Stimulated activated naive CD8-positive, alpha-beta T cell treated with anti-CD3 and anti-CD28 coated beads, Interleukin-15, Interleukin-2, amounts not matched to agents 100 U/mL and 50 U/mL, for 24 hours (primary cell): ENCODE data around the gene SIGLEC1.
A peak's percentile ranks its signal among the peaks of the same experiment; 100 is the strongest.

Experiments used
- ATAC-seq: fragments of 150-1000 bp; cut with Tn5 transposase; one replicate; pipeline ENCODE4 v1.10.0; 2021
- DNase-seq: peaks from one replicate; pipeline ENCODE4 v3.0.0; 2021

The SIGLEC1 gene

GRCh38 chr20:3744806-3745685, 32.6 kb upstream of the SIGLEC1 start:
- DNase-seq (peak; percentile 76), ATAC-seq (peak; percentile 48)

- no peak for ATAC-seq
- no peak for DNase-seq
Measured at GRCh38 chr20:3744037-3744436, 31.6 kb upstream of the SIGLEC1 start.

DNA sequence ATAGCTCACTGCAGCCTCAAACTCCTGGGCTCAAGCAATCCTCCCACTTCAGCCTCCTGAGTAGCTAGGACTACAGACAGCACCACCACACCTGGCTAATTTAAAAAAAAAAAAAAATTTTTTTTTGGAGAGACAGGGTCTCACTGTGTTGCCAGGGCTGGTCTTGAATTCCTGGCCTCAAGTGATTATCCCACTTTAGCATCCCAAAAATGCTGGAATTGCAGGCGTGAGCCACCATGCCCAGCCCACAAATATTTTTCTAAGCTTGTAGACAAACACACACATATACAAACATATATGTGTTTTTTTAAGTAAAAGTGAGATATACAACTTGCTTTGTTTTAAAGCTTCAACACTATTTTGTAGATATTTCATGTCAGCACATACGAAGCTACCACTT, 30.9 kb upstream of the SIGLEC1 start:
- ATAC-seq (no peak), DNase-seq (no peak)

DNA sequence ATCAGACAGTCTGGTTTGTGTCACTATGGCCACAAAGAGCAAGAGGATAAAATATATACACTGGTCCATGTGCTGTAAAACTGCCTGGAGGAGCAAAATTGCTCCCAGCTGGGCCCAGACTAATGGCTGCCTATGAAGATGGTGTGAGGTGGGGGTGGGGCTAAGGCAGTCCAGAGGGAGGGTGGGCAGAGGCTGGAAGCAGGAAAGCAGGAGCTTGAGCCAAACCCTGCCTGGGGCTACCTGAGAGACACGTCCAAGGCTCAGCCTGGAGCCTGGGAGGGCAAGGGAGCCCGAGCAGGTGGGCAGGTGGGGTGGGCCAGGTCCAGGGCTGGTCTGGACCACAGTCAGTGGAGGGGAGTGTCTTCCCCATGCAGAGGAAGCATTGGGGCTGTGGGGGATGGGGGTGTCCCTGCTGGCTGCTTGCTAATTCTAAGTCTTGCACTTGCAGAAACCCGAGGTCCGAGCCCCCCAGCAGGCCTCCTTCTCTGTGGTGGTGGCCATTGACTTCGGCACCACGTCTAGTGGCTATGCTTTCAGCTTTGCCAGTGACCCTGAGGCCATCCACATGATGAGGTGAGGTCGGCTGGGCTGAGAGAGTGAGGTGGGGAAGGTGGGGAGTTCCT, 29.5 kb upstream of the SIGLEC1 start:
- ATAC-seq (no peak), DNase-seq (no peak)

DNA sequence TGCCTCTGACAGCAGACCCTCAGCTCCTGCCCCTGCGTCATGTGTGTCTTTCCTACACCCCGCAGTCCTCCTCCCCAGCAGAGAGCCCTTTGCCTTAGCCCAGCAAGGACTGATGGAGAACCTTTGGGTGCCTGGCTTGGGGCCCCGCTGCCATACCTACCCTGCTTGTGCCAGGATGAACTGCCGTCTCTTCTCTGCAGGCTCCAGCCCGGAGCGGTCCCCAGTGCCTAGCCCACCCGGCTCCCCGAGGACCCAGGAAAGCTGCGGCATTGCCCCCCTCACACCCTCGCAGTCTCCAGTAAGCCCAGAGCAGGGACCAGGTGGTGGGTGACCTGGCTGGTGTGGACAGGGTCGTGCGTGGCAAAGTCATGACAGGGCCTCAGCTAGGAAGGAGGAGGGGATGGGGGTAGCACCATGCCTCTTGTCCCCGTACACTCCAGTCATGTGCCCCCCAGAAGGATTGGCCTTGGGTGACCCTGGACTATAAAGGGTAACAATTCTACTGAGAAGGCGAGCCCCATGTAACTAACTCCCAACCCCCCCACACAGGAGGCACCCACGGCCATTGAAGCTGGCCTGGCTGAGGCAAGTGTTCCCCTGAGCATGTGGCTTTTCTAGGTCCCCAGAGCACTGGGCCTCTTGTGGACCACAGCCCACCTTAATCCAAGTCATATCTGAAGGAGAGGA, 28.4 kb upstream of the SIGLEC1 start:
- no peak for DNase-seq
- no peak for ATAC-seq

DNA sequence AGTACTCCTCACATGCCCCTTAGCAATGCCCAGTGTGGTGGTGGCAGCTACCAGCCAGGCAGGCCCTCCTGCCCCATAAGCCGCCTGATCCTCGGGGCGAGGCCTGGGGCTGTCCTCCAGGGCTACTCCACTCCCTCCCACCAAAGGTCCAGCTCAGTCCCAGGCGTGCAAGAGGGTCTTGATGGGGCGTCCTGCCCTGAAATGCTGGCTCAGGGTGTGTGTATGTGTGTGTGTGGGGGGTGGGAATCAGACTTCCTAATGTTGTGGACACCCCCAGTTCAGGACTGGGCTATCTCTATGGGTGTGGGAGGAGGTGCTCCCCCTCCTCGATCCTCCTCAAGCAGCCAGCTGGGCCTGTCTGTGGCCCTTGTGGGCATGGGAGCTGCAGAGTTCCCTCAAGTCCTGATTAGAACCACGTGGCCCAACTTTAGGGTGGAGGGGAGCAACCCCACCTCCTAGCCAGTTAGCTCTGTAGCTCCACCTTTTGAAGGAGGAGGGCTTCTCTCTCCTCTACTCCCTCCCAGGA, 27.6 kb upstream of the SIGLEC1 start:
- no peak for DNase-seq
- ATAC-seq: no peak

GRCh38 chr20:3739054-3739925, 26.9 kb upstream of the SIGLEC1 start:
- DNase-seq (no peak), ATAC-seq (no peak)

DNA sequence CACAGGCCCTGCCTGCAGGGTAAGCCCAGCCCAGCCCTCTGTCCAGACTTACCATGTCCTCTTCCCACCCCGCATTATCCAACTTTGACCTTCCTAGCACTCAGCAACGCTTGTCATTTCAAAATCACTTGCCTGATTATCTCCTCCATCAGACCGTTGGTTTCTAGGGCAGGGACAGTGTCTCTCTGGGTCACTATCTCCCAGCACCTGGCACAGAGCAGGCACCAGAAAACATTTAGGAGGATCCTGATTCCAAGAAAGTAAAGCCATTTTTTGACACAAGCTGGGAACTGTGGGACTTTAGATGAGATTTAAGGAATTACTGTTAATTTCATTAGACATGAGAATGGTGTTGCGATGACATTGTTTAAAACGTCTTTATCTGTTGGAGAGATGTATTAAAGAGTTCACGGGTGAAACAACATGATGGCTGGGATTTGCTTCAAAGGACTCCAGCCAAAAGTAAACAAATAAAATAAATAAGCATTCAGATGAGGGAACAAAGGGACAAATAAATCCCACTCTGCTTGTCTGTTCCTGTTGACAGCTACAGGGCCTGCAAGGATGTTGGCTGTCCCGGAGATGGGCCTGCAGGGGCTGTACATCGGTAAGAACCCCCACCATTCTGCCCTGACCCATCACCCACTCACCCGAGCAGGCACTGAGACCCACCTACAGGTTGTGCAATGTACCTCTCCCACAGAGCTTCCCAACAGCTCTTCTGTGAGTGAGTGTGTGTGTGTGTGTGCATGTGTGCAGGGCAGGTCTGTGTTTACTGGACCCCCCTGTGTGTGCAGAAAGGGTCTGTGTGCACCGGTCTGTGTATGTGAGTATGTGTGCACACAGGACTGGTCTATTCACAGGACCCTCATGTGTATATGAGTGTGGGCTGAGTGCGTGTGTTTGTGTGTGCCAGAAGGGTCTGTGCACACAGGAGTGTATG, 26.0 kb upstream of the SIGLEC1 start:
- ATAC-seq (no peak), DNase-seq (no peak)

GRCh38 chr20:3735768-3736167, 23.4 kb upstream of the SIGLEC1 start:
- ATAC-seq: no peak
- DNase-seq: no peak

DNA sequence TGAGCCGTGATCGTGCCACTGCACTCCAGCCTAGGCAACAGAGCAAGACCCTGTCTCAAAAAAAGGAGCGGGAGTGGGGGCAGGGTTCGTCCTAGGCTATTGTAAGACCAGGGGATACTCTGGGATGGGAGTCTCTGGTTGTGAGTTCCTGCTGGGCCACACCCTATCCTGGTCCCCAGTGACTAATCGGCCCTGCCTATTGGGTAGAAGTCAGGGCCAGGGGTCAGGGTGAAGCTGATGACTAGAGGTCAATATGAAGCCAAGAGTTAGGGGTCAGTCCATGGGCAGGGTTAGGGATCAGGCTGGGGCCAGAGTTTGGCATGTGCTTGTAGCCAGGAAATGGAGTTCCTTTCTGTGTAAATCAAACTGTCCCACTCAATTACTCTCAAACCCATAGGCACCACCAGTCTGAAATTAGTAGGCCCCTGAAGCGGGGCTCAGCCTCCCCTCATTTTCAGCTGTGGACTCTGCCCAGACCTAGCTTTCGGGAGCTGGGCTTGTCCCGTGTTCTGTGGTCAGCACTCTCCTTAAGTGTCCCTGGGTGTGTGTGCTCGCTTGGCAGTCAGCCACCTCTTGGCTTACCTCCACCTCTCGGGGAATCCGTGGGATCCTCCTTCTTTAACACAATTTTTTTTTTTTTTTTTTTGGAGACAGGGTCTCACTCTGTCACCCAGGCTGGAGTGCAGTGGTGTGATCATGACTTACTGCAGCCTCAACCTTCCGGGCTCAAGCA, 21.9 kb upstream of the SIGLEC1 start:
- DNase-seq (no peak), ATAC-seq (no peak)

GRCh38 chr20:3733119-3733995, 21.0 kb upstream of the SIGLEC1 start:
- no peak for DNase-seq

GRCh38 chr20:3732327-3733118, 20.1 kb upstream of the SIGLEC1 start, which contains the start of gene HSPA12B:
Gene HSPA12B, plus strand, starts transcription at chr20:3732685. Its CDS starts 5,990 bp downstream, at chr20:3738675.
- DNase-seq (no peak), ATAC-seq (no peak)

More at GRCh38 chr20:3733119-3733995, 21.0 kb upstream of the SIGLEC1 start:
- ATAC-seq: no peak

DNA sequence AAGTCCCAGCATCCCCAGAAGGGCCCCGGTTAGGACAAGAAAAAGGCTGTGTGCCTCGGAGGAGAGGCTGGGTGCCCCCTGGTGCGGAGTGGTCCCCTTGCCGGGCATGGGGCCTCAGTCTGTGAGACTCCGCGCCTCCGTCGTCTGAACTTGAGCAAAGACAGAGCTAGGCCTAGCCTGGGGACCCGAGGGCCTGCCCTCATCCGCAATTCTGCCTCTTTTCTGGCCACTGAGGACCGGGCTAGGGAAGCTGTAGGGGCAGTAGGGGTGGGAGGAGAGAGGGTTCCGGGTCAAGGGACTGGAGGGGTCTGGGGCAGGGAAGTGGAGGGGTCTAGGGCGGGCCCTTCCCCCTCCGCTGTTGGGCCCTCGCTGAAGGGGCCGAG, 19.5 kb upstream of the SIGLEC1 start:
- DNase-seq: no peak
- ATAC-seq: no peak

GRCh38 chr20:3730803-3731672, 18.6 kb upstream of the SIGLEC1 start:
- DNase-seq (no peak), ATAC-seq (no peak)

GRCh38 chr20:3729811-3730540, 17.6 kb upstream of the SIGLEC1 start:
- DNase-seq (no peak), ATAC-seq (no peak)

DNA sequence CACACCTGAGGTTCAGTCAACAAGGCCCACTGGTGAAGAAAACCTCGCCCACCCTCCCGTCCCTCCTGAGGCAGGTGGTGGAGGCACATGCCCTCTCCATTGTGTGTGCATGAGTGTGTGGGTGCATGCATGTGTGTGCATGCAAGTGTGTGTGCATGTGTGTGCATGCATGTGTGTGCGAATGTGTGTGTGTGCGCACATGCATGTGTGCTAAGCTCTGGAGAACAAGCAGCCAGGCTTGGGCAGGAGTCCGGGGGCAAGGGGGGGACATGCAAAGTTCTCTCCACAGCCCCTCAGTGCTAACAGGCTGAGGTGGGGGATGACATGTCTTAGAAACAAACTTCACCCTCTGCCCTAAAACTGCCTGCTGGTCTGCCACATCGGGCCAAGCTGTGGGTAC, 17.0 kb upstream of the SIGLEC1 start:
- no peak for DNase-seq
- no peak for ATAC-seq
